Vagina (tissue), 2 donors: ENCODE data around the gene RALB. TPM values are rescaled to one million over a fixed set of nuclear protein-coding genes. Genes with fewer than 3 reads are reported as not detected.
A peak's percentile ranks its signal among the peaks of the same experiment; 100 is the strongest.

Experiments
- DNase-seq, 2 donors: peaks; one replicate each; pipeline ENCODE4 v3.0.0-alpha.2; 2017; ENCODE audit errors: extremely low spot score in 2 of 2
- H3K27ac ChIP-seq: fragments of 200-600 bp; sonication (generic); one replicate; pipeline ENCODE4 v1.5.1; 2019
- H3K27me3 ChIP-seq: fragments of 200-600 bp; sonication (generic); one replicate; pipeline ENCODE4 v1.5.1; 2019
- H3K36me3 ChIP-seq, 2 donors: fragments of 200-600 bp; sonication (generic); one replicate each; pipeline ENCODE4 v1.5.1; 2017 to 2019
- H3K4me1 ChIP-seq: fragments of 200-600 bp; sonication (generic); one replicate; pipeline ENCODE4 v1.5.1; 2019
- H3K4me3 ChIP-seq, 2 donors: fragments of 200-600 bp; sonication (generic); 1 replicate in 1 of 2; 2 replicates in 1 of 2; pipeline ENCODE4 v1.5.1; 2016 to 2019
- H3K9me3 ChIP-seq: fragments of 200-600 bp; sonication (generic); one replicate; pipeline ENCODE4 v1.5.1; 2019
- CTCF ChIP-seq, 3 experiments: fragments of 450-650 bp in 2 of 3; fragments of 200-600 bp in 1 of 3; sonication (generic) in 1 of 3; IDR thresholded peaks; one replicate each; pipeline ENCODE4 v1.5.1; 2017 to 2019; ENCODE audit warnings: antibody characterized with exemption in 3 of 3, mild to moderate bottlenecking in 2 of 3, moderate library complexity in 2 of 3
- POLR2A ChIP-seq, 2 donors: fragments of 450-650 bp; IDR thresholded peaks; one replicate each; pipeline ENCODE4 v1.6.1; 2017; ENCODE audit warnings: antibody characterized with exemption in 2 of 2, mild to moderate bottlenecking in 2 of 2, moderate library complexity in 2 of 2
- POLR2AphosphoS5 ChIP-seq, 2 donors: sonication (generic); formaldehyde crosslinking; IDR thresholded peaks; one replicate each; pipeline ENCODE4 v1.9.0; 2017; ENCODE audit warnings: antibody characterized with exemption in 2 of 2, mild to moderate bottlenecking in 2 of 2, low read depth in 1 of 2; ENCODE audit not compliant: insufficient read depth in 1 of 2
- intact Hi-C: fragments of 100-400 bp; cut with DNase I; formaldehyde crosslinking; loops from one replicate; pipeline ENCODE4 v1.15.1; 2023
- total RNA-seq: library from RNA; depleted of rRNA; stranded (reverse); fragments of >200 nt; gene quantifications from one replicate; pipeline ENCODE4 v1.2.3, GENCODE V29; 2016

Gene RALB
- total RNA-seq, 1 donor from 2014 or later = 44.0 TPM

DNA sequence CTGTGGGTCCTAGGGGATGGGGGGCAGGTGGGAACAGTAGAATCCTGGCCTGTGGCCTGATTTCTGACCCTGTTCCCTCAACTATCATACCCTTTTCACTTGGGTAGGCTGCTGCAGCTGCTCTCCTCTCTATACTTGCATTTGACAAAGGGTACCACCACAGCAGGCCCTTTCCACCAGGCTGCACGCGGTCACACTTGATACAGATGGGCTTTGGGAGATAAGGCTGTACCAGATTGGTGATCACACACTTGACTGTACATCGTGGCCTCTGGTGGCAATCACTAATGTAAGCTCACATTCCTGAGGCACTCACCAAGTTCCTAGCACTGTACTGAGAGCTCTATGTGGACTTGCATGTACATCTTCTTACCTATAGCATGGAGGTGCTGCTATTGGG is 1.6 kb upstream of the RALB start:
- TF ChIP-seq POLR2A (IDR thresholded peaks at IDR 0.05) (no peak), POLR2AphosphoS5 (IDR thresholded peaks at IDR 0.05; ENCODE audit: insufficient read depth in 1 of 2, low read depth in 1 of 2) (no peak), CTCF (IDR thresholded peaks at IDR 0.05) (no peak)
- Histone ChIP-seq H3K27me3 (no peaks in the 10 kb centered on the region), H3K27ac (no peak overlapping the region), H3K36me3 (no peaks in the 10 kb centered on the region), H3K4me3 (no peak overlapping the region), H3K4me1 (peaks cover 54% of the 10 kb centered on the region), H3K9me3 (no peaks in the 10 kb centered on the region)
- DNase-seq = no peak
- intact Hi-C loops = no loop called here

- DNase-seq = no peak
- Histone ChIP-seq H3K36me3 (no peaks in the 10 kb centered on the region), H3K27me3 (no peaks in the 10 kb centered on the region), H3K4me3 (peak overlapping the region; percentile 75 to 99), H3K27ac (peak overlapping the region; percentile 86), H3K9me3 (no peaks in the 10 kb centered on the region), H3K4me1 (peaks cover 54% of the 10 kb centered on the region)
- intact Hi-C loops = no loop called here
- TF ChIP-seq POLR2AphosphoS5 (IDR thresholded peaks at IDR 0.05; ENCODE audit: insufficient read depth in 1 of 2, low read depth in 1 of 2) (no peak), CTCF (IDR thresholded peaks at IDR 0.05) (no peak)
These were observed 800 bp upstream of the RALB start for GRCh38 chr2:120251880-120252224.

DNA sequence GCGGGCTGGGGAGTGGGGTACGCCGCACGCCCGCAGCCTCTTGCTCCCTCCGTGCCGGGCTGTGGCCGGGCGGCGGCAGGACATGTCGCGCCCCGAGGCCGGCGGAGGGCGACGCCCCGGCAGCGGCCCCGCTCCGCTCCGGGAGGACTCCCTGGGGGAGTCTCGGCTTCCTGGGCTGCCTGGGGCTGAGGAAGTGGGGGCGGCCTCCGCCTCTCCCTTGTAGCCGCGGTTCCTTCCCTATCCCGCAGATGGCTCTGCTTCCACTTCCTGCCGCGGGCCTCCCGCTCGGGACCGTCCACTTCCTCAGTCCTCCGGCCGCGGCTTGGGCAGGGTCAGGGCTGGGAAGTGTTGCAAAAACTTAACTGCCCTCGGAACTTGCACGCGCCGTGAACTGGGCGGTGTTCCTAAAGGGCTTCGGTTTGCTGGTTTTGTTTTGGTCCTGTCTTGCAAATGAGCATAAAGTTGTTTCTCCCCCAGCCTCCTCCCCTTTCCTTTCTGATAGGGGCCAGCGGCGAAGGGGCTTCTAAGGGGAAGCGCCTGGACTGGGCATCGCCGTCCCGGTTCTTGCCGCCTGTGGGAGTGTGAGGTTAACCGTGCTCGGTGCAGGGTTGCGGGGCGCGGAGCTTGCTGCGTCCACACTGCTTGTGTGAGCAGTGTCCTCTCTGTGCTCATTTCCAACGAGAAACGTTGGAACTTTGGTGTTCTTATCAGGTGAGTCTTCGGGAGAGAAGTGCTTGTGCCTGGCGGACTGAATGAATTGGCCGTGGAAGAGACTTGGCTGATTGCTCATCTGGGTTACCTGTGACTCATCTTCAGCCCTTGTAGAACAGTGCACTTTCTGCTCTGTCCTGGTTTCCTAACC is 600 bp downstream of the RALB start:
- peaks cover 60% of the 10 kb centered on the region for H3K4me1 ChIP-seq
- no peaks in the 10 kb centered on the region for H3K9me3 ChIP-seq
- peak overlapping the region; percentile 75 to 99 for H3K4me3 ChIP-seq
- H3K27me3 ChIP-seq = no peaks in the 10 kb centered on the region
- intact Hi-C loops = no loop called here
- H3K36me3 ChIP-seq = no peaks in the 10 kb centered on the region
- peak in 1 of 2 donors; percentile 93 for DNase-seq
- TF ChIP-seq CTCF (IDR thresholded peaks at IDR 0.05) (no peak), POLR2AphosphoS5 (IDR thresholded peaks at IDR 0.05; ENCODE audit: insufficient read depth in 1 of 2, low read depth in 1 of 2) (peak in 1 of 2 donors; percentile 47), POLR2A (IDR thresholded peaks at IDR 0.05) (no peak)
- H3K27ac ChIP-seq = peak overlapping the region; percentile 86

DNA sequence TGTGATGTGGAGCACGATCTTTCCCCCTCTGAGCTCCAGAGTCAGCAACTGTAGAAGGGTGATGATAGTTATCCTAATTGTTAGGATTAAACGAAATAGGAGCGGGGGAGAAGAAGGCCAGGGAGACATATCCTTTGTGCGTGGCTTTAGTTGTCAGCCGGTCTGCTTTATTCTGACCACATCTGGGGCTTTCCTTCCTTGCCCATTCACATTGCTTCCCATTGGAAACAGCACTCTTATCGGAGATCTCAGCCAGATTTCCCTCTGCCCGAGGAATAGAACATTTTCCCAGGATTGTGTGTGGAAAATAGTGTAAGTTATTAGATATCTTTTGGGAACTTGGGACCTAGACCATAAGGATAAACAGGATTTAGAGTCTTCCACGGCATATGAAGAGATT is 1.5 kb downstream of the RALB start:
- no peaks in the 10 kb centered on the region for H3K27me3 ChIP-seq
- H3K4me3 ChIP-seq = peak overlapping the region; percentile 75 to 99
- DNase-seq = no peak
- intact Hi-C loops = no loop called here
- H3K4me1 ChIP-seq = peaks cover 63% of the 10 kb centered on the region
- H3K27ac ChIP-seq = no peak overlapping the region
- TF ChIP-seq CTCF (IDR thresholded peaks at IDR 0.05) (no peak), POLR2A (IDR thresholded peaks at IDR 0.05) (no peak), POLR2AphosphoS5 (IDR thresholded peaks at IDR 0.05; ENCODE audit: insufficient read depth in 1 of 2, low read depth in 1 of 2) (no peak)
- no peaks in the 10 kb centered on the region for H3K9me3 ChIP-seq
- no peaks in the 10 kb centered on the region for H3K36me3 ChIP-seq

DNA sequence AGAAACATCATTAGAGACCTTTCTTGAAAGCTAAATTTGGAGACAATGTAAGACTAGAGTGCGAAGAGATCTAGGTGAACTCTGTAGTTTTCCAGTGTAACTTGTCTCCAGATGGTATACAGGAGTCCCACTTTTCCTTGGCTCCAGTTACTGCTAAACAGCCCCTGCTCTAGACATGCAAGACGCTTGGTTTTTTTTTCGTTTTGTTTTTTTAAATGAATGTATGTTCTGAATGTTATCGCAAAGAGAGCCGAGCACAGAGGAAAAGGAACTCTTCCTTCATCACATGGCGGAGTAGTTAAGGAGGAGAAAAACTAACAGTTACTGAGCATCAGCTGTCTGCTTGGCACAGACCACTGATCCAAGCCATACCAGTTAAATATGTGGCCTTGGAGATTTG is 2.4 kb downstream of the RALB start:
- Histone ChIP-seq H3K9me3 (no peaks in the 10 kb centered on the region), H3K27ac (no peak overlapping the region), H3K4me3 (no peak overlapping the region), H3K27me3 (no peaks in the 10 kb centered on the region), H3K4me1 (peaks cover 63% of the 10 kb centered on the region), H3K36me3 (no peaks in the 10 kb centered on the region)
- no peak for TF ChIP-seq POLR2AphosphoS5 (IDR thresholded peaks at IDR 0.05; ENCODE audit: insufficient read depth in 1 of 2, low read depth in 1 of 2)
- TF ChIP-seq POLR2A (IDR thresholded peaks at IDR 0.05) = no peak
- no peak for TF ChIP-seq CTCF (IDR thresholded peaks at IDR 0.05)
- intact Hi-C loops = no loop called here
- DNase-seq = no peak
